Stromal cell of bone marrow (primary cell): Measurements from ENCODE around the gene GRK2.

ENCODE experiments used
- DNase-seq: peaks from one replicate; pipeline ENCODE4 v3.0.0-alpha.2; 2012; ENCODE audit warnings: low read depth

GRK2 gene

GRCh38 chr11:67271205-67271540 is 4.9 kb downstream of the GRK2 start:
- no peak for DNase-seq

DNA sequence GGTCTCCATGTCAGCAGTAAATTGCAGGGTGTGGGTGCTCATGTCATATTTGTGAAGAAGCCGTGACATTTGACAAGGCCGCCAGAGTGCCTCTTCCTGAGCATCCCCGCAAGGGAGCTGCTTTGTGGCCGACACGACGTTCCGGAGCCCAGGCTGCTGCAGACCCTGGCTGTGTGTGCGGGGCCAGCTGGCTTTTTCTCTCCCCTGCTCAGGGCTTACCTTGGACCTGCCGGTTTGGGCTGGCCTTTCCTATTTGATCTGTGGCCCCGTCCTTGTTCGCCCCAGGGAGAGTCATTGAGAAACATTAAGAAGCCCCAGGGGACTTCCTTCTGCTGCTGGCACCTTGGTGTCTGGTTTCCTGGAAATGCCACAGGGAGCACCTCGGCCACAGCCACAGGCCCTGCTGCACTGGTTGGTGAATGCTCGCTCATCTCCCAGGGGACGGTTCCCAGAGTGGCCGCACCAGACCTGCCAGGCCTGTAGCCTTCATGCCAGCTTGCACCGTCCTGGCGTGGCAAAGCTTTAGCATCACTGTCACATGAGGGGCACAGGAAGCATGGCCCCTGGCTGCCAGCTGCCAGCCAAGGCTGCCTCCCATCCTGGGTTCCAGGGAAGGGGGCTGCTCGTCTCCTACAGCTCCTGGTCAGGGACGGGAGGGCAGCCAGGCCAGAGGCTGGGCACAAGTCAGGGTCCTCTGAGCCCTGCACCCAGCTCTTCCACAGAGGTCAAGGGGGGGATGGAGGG is 5.4 kb downstream of the GRK2 start:
- DNase-seq = no peak

DNA sequence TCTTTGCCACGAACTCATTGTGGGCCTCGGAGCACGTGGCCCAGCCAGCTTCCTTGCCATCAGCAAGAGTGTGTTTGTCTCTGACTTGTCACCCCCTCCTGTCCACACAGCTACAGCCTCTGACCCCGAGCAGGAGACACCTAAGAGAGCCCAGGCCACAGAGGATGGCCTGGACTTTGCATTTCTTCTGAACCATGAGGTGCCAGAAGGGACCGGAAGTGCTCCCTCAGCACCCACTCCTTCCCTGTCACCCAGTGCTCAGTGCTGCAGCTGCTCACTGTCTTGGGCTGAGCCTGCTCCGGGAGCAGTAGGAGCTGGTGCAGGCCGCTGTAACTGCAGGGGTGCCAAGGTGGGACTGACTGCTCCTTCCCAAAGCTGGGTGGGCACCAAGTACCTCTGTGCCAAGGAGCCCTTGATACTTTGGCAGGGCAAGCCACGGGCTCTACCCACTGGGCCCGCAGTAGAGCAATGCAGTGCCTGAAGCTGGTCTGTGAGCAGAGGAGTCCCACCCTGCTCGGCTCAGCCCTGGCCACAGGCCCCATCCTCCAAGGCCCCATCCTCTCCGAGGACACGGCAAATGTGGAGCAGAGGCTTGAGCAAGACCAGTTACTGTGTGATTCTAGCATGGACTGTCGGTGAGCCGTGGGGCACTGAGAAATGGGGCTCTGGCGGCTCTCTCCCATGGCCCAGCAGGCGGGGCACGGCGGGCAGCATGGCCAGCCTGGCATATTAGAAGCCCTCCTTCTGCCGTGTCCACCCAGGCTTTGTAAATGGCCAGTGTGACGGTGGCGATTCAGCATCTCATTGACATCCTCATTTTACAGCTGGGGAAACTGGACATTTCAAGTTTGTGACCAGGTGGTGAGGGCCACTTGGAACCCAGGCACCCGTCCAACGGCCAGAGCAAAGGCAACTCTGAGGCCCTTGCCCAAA is 6.3 kb downstream of the GRK2 start:
- no peak for DNase-seq

DNA sequence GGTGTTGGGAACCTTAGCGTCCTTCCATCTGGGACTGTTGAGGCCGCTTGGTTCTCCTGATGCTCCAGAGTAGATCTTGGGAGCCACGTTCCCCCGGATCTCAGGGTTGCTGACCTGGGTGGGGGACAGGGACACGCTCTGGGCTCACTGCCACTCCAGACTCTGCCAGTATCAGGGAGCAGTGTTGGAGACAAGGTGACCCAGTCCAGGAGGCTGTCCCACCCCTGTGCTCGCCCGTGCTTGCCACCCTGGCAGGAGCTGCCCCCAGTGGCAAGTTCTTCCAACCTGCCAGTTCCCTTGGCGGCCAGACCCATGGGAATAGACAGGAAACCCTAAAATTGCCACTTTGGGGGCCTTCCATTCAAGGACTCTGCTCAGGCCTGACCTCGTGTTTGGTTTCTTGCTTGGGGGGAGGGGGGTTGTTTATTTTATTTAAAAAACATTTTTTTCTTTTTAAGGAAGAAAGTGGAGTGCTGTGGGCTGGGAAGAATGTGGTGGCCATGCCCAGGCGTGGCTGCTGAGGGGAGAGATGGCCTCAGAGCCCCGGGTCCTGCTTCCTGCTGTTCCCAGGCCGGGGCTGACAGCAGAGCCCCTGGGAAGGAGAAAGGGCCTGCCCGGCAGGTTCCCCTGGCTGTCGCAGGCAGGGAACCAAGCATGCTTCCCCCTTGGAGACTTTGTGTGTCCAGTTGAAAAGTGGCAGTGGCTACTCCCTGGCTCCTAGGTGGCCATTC is 7.2 kb downstream of the GRK2 start:
- no peak for DNase-seq

- no peak for DNase-seq
These were observed 8.7 kb downstream of the GRK2 start for GRCh38 chr11:67274768-67275605.

DNA sequence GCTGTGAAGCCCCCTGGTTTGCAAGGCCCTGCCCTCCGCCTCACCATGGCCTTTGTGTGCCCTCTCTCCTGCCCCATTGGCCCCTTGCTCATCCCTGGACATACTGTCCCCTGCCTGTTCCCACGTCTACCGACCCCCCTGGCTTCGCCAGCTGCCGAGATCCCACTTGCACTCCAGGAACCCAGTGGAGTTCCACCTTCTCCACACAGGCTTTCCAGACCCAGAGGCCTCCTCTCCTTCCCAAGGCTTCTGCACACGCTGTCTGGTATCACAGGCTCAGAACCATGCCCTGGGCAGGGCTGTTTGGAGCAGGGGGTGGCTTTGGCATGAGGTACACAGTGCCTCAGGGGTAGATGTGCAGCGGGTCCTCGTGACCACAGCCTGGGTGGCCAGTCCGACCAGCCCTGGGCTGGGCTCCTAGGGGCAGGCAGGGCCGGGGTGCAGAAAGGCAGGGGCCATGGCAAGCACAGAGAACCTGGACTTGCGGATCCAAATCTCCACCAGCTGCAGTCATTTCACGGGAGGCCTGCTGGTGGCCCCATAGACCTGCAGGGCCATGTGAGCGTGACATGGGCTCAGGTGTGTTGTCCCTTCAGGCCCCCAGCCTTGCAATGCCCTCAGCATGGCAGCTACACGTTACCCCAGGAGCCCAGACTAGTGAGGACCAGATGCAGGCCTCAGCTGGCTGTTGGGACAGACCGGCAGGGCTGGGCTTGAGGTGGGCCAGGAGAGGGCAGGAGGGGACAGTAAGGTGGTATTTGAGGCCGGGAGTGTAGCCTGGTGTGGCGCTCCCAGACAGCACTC is 9.5 kb downstream of the GRK2 start:
- DNase-seq = no peak

DNA sequence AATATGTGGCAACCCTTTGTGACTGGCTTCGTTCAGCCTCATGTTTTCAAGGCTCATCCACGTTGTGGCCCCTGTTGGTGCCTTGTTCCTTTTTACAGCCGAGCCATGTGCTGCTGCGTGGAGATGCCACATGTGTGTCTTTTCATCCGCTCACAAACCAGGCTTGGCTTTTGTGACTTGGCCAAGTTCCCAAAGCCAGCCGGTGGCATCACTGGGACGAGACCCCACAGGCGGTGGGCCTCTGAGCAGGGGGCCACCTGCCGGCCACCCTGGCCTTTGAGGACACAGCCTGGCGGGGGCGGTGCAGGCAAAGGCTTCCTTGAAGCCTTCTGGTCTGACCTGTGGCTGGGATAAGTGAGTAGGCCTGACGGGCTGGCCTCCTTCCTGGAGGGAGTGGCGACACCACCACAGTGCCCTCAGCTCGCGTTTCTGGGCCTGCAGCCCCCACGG is 10.5 kb downstream of the GRK2 start:
- peak; percentile 40 for DNase-seq

DNA sequence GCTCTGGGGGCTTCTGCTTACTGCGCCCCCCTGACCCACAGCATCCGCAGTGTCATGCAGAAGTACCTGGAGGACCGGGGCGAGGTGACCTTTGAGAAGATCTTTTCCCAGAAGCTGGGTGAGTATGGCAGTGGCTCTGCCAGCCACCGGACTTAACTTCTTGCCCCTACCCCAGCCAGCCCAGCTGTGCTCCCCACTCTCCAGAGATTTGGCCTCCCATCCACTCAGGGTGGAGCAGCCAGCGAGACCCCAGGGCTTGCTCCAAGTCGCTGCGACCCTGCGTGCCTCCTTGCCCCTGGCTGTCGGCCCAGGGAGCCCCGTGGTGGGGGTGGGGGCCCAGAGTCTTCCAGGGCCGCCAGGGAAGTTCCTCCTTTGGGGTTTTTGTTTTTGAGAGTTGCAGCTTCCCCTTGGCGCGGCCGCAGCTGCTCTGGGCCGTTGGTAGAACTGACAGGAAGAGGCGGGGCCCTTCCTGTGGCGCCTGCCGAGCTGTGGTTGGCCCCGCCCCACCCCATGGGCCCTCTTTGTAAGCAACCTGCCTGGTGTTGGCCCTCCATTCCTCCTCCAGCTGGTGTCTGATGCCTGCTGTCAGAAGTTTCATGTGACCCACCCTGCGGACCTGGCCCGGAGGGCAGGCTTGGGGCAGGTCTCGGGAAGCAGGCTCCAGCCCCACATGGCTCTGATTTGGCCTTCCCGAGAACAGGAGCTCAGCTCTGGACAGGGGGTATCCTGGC is 11.1 kb downstream of the GRK2 start:
- peak; percentile 57 for DNase-seq

DNA sequence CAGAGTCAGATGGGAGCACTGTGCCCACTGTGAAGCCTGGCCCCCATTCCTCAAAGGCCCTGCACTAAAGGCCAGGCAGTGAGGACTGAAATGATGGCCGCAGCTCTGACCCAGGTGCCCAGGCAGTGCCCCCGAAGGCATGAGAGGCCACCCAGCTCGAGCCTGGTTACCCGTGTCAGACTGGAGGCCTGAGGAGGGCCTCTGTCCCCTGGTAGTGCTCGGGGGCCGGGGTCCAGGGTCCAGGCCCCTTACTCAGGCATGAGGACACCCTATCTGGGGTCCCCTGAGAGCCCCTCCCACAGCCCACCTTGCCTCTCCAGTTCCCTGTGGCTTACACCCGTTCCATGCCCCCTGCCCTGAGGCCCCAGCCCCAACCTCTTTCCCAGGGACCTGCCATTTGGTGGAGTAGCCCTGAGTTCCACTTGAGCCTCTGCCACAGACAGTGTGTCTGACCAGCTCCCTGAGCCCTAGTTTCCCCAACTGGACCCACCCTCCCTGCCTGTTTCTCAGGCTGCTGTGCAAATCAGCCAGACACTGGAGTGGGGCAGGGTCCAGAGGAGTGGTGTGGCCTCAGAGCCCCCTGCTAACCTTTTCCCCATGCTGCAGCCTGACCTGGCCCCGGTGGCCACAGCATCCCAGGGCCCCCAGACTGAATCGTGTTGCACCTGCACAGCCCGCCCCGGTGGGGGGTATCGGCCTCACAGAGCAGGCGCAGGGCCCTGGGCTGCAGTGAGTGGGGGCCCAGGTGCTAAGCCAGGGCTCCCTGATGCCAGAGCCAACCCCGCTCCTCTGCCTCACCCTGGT is 12.1 kb downstream of the GRK2 start:
- no peak for DNase-seq

- no peak for DNase-seq
These were observed 12.8 kb downstream of the GRK2 start for GRCh38 chr11:67278939-67279588.

DNA sequence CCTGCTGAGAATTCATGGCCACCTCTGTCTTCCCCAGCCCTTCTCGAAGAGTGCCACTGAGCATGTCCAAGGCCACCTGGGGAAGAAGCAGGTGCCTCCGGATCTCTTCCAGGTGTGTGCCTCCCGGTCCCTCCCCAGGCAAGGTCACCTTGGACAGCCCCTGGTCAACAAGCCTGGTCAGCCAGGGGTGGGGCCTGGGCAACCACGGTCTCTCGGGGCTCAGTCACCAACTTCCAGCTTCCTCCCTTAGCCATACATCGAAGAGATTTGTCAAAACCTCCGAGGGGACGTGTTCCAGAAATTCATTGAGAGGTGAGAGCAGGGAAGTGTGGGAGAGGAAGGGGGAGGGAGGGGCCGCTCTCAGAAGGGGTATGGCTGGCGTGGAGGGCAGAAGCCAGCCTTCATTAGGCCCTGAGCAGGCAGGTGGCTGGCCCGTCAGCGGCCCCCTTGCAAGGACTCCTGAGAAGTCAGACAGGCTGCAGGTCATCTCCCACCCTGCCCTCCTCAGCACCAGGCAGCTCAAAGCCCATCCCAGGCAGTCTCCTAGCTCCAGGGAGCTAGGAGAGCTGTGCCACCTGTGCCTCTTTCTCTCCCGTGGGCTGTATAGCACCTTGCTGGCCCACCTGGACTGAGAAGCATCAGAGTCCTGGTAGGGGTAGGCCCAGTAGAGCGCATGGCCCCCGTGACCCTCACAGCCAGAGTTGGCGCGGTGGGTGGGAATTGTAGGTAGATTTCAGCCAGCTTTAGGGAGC is 13.5 kb downstream of the GRK2 start:
- no peak for DNase-seq

GRCh38 chr11:67280341-67280787 is 14.1 kb downstream of the GRK2 start:
- DNase-seq = no peak

GRCh38 chr11:67280788-67281551 is 14.7 kb downstream of the GRK2 start:
- DNase-seq = no peak

GRCh38 chr11:67281552-67282150 is 15.4 kb downstream of the GRK2 start:
- no peak for DNase-seq

DNA sequence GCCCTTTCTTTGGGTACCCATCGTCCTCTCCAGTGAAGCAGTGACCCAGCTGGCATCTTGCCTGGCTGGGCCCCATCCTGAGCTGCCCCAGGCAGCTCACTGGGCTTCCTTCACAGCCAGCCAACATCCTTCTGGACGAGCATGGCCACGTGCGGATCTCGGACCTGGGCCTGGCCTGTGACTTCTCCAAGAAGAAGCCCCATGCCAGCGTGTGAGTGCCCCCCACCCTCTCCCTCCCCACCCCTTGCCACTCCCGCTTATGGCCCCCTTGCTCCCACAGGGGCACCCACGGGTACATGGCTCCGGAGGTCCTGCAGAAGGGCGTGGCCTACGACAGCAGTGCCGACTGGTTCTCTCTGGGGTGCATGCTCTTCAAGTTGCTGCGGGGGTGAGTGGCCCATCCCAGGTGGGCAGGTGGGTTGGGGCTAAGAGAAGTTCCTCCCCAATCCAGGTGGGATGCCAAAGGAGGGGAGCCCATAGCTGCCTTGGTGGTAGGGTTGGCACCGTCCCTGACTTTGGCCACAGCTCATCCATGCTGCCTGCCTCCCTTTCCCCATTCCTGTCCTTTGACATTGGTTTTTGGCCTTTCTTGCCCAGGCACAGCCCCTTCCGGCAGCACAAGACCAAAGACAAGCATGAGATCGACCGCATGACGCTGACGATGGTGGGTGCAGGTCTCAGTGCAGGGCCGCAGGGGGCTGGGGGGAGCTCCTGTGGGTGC is 16.0 kb downstream of the GRK2 start:
- no peak for DNase-seq

DNA sequence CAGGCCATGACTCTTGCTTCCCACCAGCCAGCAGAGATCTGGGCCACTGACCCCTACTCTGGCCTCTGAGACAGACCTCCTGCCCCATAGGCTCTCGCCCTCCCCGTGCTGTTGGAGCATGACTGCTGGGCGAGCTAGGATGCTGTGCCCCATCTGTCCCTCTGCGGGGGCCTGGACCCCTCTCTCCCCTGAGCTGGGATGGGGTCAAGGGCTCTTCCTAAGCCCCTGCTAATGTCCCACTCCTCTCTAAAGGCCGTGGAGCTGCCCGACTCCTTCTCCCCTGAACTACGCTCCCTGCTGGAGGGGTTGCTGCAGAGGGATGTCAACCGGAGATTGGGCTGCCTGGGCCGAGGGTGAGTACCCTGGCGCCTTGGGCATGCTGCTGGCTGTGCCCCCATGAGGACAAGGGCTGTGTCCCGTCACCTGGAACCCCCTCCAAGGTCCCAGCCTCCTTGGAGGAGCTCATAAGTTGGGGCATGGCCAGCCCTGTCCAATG is 16.7 kb downstream of the GRK2 start:
- DNase-seq = no peak
